Ectodermal cell (in vitro differentiated cells): ENCODE data around the gene ZNF383.
"Not testable (repeated sequence)": the region's sequence is repeated elsewhere in the genome, so short reads cannot be mapped to it uniquely, and the experiment has no call there.

Source experiments
- H3K27ac ChIP-seq: 2 replicates; pipeline ENCODE4 v1.7.0; 2013; ENCODE audit warnings: mild to moderate bottlenecking, low read depth, low read length; ENCODE audit not compliant: insufficient read depth, poor library complexity, severe bottlenecking
- H3K27me3 ChIP-seq: 2 replicates; pipeline ENCODE4 v1.7.0; 2013; ENCODE audit warnings: mild to moderate bottlenecking, low read length; ENCODE audit not compliant: insufficient read depth, control insufficient read depth, poor library complexity, severe bottlenecking
- H3K36me3 ChIP-seq: one replicate; pipeline ENCODE4 v1.7.0; 2013; ENCODE audit warnings: low read length; ENCODE audit not compliant: control insufficient read depth, insufficient read depth
- H3K4me1 ChIP-seq: one replicate; pipeline ENCODE4 v1.7.0; 2013; ENCODE audit warnings: low read length; ENCODE audit not compliant: control insufficient read depth, insufficient read depth
- H3K4me3 ChIP-seq: 2 replicates; pipeline ENCODE4 v1.7.0; 2013; ENCODE audit warnings: low read depth, low read length, control low read depth; ENCODE audit not compliant: insufficient read depth
- H3K9me3 ChIP-seq: 2 replicates; pipeline ENCODE4 v1.7.0; 2013; ENCODE audit warnings: mild to moderate bottlenecking, low read length, moderate library complexity; ENCODE audit not compliant: control insufficient read depth
- WGBS, 2 experiments: methylation state at CpG; one replicate each; pipeline ENCODE4 v1.1.7; 2013; ENCODE audit warnings: missing lambda C conversion rate in 2 of 2; 5-methylcytosine and 5-hydroxymethylcytosine counted together

Gene ZNF383

GRCh38 chr19:37292998-37293939, 75.3 kb downstream of the ZNF383 start:
- not testable (repeated sequence) for H3K4me3 ChIP-seq, H3K36me3 ChIP-seq, H3K4me1 ChIP-seq, H3K27me3 ChIP-seq, H3K27ac ChIP-seq, H3K9me3 ChIP-seq
- WGBS, 2 experiments: 91 to 96% methylated on average over 30 of the region's 63 CpGs

- not testable (repeated sequence) for H3K36me3 ChIP-seq, H3K27ac ChIP-seq, H3K9me3 ChIP-seq, H3K4me3 ChIP-seq, H3K4me1 ChIP-seq, H3K27me3 ChIP-seq
- WGBS, 2 experiments: 99% methylated on average over 12 of the region's 39 CpGs; no CpG with 5 or more reads in 1 of the 2 experiments
Observed at GRCh38 chr19:37294246-37294645, 76.2 kb downstream of the ZNF383 start.
